ENCODE results near the gene DPEP3.
"Not testable (repeated sequence)": the region's sequence is repeated elsewhere in the genome, so short reads cannot be mapped to it uniquely, and the experiment has no call there.

Gene DPEP3

GRCh38 chr16:67941469-67942199 is 38.7 kb downstream of the DPEP3 start:
- ATAC-seq: peak; percentile 2
- TF ChIP-seq TSHZ2 (CRISPR knock-in tag; IDR thresholded peaks at IDR 0.05): no peak
- no peak for TF ChIP-seq SNAI2 (CRISPR knock-in tag; IDR thresholded peaks at IDR 0.05)
- no peak for TF ChIP-seq CREB5 (CRISPR knock-in tag; IDR thresholded peaks at IDR 0.05; ENCODE audit: low read depth)
- TF ChIP-seq ZFP3 (CRISPR knock-in tag; IDR thresholded peaks at IDR 0.05): no peak
- no peak for TF ChIP-seq TCF4 (CRISPR knock-in tag; IDR thresholded peaks at IDR 0.05; ENCODE audit: borderline replicate concordance)
- no peak for TF ChIP-seq ESRRG (CRISPR knock-in tag; IDR thresholded peaks at IDR 0.05)
- TF ChIP-seq RARB (CRISPR knock-in tag; IDR thresholded peaks at IDR 0.05): no peak

GRCh38 chr16:67940446-67941089 is 39.7 kb downstream of the DPEP3 start:
- ATAC-seq: no peak
- no peak for TF ChIP-seq ZNF8 (CRISPR knock-in tag; IDR thresholded peaks at IDR 0.05)
- no peak for TF ChIP-seq CSRNP3 (CRISPR knock-in tag; IDR thresholded peaks at IDR 0.05)
- TF ChIP-seq ZC3H10 (CRISPR knock-in tag; IDR thresholded peaks at IDR 0.05): no peak
- TF ChIP-seq CREB5 (CRISPR knock-in tag; IDR thresholded peaks at IDR 0.05; ENCODE audit: low read depth): no peak
- no peak for TF ChIP-seq ESRRG (CRISPR knock-in tag; IDR thresholded peaks at IDR 0.05)
- TF ChIP-seq CSDC2 (CRISPR knock-in tag; IDR thresholded peaks at IDR 0.05): no peak

- no peak for ATAC-seq
- TF ChIP-seq CSDC2 (CRISPR knock-in tag; IDR thresholded peaks at IDR 0.05) (no peak), ZNF8 (CRISPR knock-in tag; IDR thresholded peaks at IDR 0.05) (no peak), ZNF565 (CRISPR knock-in tag; conservative IDR thresholded peaks at IDR 0.05; ENCODE audit: low read depth) (no peak), BACH2 (CRISPR knock-in tag; IDR thresholded peaks at IDR 0.05; ENCODE audit: borderline replicate concordance) (no peak), SNAI2 (CRISPR knock-in tag; IDR thresholded peaks at IDR 0.05) (no peak), POU6F1 (CRISPR knock-in tag; IDR thresholded peaks at IDR 0.05; ENCODE audit: borderline replicate concordance, low read depth) (no peak), PPARA (CRISPR knock-in tag; IDR thresholded peaks at IDR 0.05; ENCODE audit: borderline replicate concordance) (no peak), TSHZ2 (CRISPR knock-in tag; IDR thresholded peaks at IDR 0.05) (no peak), ZC3H10 (CRISPR knock-in tag; IDR thresholded peaks at IDR 0.05) (no peak), ESRRG (CRISPR knock-in tag; IDR thresholded peaks at IDR 0.05) (no peak), OSR1 (CRISPR knock-in tag; IDR thresholded peaks at IDR 0.05) (no peak), TOX (CRISPR knock-in tag; IDR thresholded peaks at IDR 0.05; ENCODE audit: borderline replicate concordance) (no peak), ISL1 (CRISPR knock-in tag; IDR thresholded peaks at IDR 0.05) (no peak), ARNTL (CRISPR knock-in tag; IDR thresholded peaks at IDR 0.05; ENCODE audit: borderline replicate concordance, low read depth) (no peak)
These were observed 40.5 kb downstream of the DPEP3 start for GRCh38 chr16:67939507-67940445.

- not testable (repeated sequence) for ATAC-seq
These were observed 42.6 kb downstream of the DPEP3 start for GRCh38 chr16:67937713-67938112.
